Lower lobe of right lung (tissue), 2 donors: ENCODE measurements around the gene GCSAM. TPM values are rescaled to one million over a fixed set of nuclear protein-coding genes. Genes with fewer than 3 reads are reported as not detected.

Experiments
- ATAC-seq, 2 donors: fragments of 200-7000 bp; cut with Tn5 transposase; one replicate each; pipeline ENCODE4 v1.9.1; 2020 to 2022; ENCODE audit warnings: mild to moderate bottlenecking in 2 of 2, moderate library complexity in 2 of 2
- DNase-seq: peaks from one replicate; pipeline ENCODE4 v3.0.0-alpha.2; 2020
- H3K27ac ChIP-seq: fragments of 200-600 bp; one replicate; pipeline ENCODE4 v1.8.0; 2022
- H3K27me3 ChIP-seq: fragments of 200-600 bp; one replicate; pipeline ENCODE4 v1.8.0; 2022; ENCODE audit warnings: low read depth
- H3K36me3 ChIP-seq: fragments of 200-600 bp; one replicate; pipeline ENCODE4 v1.8.0; 2022; ENCODE audit warnings: mild to moderate bottlenecking
- H3K4me1 ChIP-seq: fragments of 200-600 bp; one replicate; pipeline ENCODE4 v1.8.0; 2022
- H3K4me3 ChIP-seq: fragments of 200-600 bp; one replicate; pipeline ENCODE4 v1.8.0; 2022; ENCODE audit warnings: mild to moderate bottlenecking
- H3K9me3 ChIP-seq: fragments of 200-600 bp; one replicate; pipeline ENCODE4 v1.8.0; 2022
- intact Hi-C: fragments of 100-400 bp; cut with DNase I; formaldehyde crosslinking; loops from one replicate; pipeline ENCODE4 v1.11.0; 2022
- total RNA-seq: library from RNA; stranded (reverse); fragmentation: NEBNext Ultra II Directional; extraction: Animal tissue kit (Norgen Biotek cat#: 25700); gene quantifications from one replicate; pipeline ENCODE4 v1.2.1, GENCODE V29; 2021
- TF ChIP-seq, protein P1 (sequence below): fragments of 200-600 bp; IDR thresholded peaks from one replicate; pipeline ENCODE4 v1.8.0; 2022; ENCODE audit warnings: antibody characterized with exemption, mild to moderate bottlenecking
- donor health status: DM: no; HTN: yes; CAD: no; lungs with severe emphysema.

GCSAM gene
- total RNA-seq, 1 donor from 2014 or later = 1.5 TPM

- Histone ChIP-seq H3K36me3 (no peaks in the 10 kb centered on the region), H3K27me3 (no peaks in the 10 kb centered on the region), H3K9me3 (no peaks in the 10 kb centered on the region), H3K27ac (no peak overlapping the region), H3K4me1 (peaks cover 17% of the 10 kb centered on the region), H3K4me3 (no peak overlapping the region)
- intact Hi-C loops = no loop called here
- TF ChIP-seq, protein P1, sequence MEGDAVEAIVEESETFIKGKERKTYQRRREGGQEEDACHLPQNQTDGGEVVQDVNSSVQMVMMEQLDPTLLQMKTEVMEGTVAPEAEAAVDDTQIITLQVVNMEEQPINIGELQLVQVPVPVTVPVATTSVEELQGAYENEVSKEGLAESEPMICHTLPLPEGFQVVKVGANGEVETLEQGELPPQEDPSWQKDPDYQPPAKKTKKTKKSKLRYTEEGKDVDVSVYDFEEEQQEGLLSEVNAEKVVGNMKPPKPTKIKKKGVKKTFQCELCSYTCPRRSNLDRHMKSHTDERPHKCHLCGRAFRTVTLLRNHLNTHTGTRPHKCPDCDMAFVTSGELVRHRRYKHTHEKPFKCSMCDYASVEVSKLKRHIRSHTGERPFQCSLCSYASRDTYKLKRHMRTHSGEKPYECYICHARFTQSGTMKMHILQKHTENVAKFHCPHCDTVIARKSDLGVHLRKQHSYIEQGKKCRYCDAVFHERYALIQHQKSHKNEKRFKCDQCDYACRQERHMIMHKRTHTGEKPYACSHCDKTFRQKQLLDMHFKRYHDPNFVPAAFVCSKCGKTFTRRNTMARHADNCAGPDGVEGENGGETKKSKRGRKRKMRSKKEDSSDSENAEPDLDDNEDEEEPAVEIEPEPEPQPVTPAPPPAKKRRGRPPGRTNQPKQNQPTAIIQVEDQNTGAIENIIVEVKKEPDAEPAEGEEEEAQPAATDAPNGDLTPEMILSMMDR = no peak
- peak; percentile 2 to 11 for ATAC-seq
- no peak for DNase-seq
Observed at GRCh38 chr3:112090887-112091586, 42.0 kb downstream of the GCSAM start.

DNA sequence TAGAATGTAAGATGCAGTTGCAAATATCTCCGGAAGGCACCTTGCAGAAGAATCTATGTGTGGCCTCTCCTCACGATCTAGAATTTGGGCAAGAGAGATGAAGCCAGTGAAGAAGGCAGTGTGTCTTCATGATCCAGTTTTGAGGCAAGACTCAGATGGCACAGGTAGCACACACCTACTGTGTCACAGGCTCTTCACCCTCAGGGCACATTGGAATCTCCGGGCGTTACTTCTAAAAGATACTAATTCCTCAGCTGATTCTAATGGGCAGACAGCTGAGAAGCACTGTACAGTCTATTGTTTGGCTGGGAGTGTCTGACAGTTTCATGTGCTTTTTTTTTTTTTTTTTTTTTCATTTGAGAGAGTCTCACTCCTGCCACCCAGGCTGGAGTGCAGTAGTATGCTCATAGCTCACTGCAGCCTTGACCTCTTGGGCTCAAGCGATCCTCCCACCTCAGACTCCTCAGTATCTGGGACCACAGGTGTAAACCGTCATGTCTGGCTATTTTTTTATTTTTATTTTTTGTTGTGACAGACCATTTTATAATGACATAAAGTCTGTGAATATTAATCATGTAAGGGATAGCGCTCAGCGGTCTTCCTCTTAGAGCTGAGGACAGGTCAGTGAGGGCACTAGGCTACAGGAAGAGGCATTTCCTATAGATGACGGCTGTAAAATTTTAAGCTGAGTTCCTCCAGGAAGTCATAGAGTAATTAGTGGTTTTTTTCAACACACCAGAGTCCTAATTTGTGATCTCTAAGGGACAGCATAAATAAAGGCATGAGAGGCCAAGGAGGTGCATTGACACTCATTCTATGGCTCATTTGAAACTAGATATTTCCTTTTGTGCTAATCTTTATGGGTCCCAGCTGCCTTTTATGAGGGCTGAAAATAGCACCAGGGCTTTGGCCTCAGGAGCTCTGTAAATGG is 42.8 kb downstream of the GCSAM start:
- Histone ChIP-seq H3K36me3 (no peaks in the 10 kb centered on the region), H3K27me3 (no peaks in the 10 kb centered on the region), H3K4me3 (no peak overlapping the region), H3K27ac (no peak overlapping the region), H3K4me1 (peaks cover 22% of the 10 kb centered on the region), H3K9me3 (no peaks in the 10 kb centered on the region)
- intact Hi-C loops = no loop called here
- ATAC-seq (no peak), DNase-seq (no peak)
- TF ChIP-seq, protein P1 = no peak

GRCh38 chr3:112088944-112089343 is 44.1 kb downstream of the GCSAM start:
- Histone ChIP-seq H3K27me3 (no peaks in the 10 kb centered on the region), H3K27ac (no peak overlapping the region), H3K36me3 (no peaks in the 10 kb centered on the region), H3K4me1 (peaks cover 22% of the 10 kb centered on the region), H3K9me3 (no peaks in the 10 kb centered on the region), H3K4me3 (no peak overlapping the region)
- ATAC-seq (no peak), DNase-seq (no peak)
- intact Hi-C loops = no loop called here
- TF ChIP-seq, protein P1 = no peak

GRCh38 chr3:112087746-112088145 is 45.3 kb downstream of the GCSAM start:
- Histone ChIP-seq H3K4me3 (peak overlapping the region; percentile 67), H3K27me3 (no peaks in the 10 kb centered on the region), H3K27ac (peak overlapping the region; percentile 82), H3K36me3 (no peaks in the 10 kb centered on the region), H3K9me3 (no peaks in the 10 kb centered on the region), H3K4me1 (peaks cover 20% of the 10 kb centered on the region)
- no peak for ATAC-seq
- intact Hi-C loops = no loop called here
- DNase-seq = no peak
- TF ChIP-seq, protein P1 = no peak

GRCh38 chr3:112086875-112087524 is 46.0 kb downstream of the GCSAM start:
- intact Hi-C loops = no loop called here
- no peaks in the 10 kb centered on the region for H3K27me3 ChIP-seq
- no peaks in the 10 kb centered on the region for H3K9me3 ChIP-seq

More at GRCh38 chr3:112086875-112087524, 46.0 kb downstream of the GCSAM start:
- peaks cover 13% of the 10 kb centered on the region for H3K4me1 ChIP-seq
- TF ChIP-seq, protein P1 = no peak
- H3K36me3 ChIP-seq = no peaks in the 10 kb centered on the region
- peak in 1 of 2 donors; percentile 15 for ATAC-seq
- peak overlapping the region; percentile 82 for H3K27ac ChIP-seq
- H3K4me3 ChIP-seq = peak overlapping the region; percentile 67
- DNase-seq = no peak
